ENCODE data around the gene COL23A1.
A peak's percentile ranks its signal among the peaks of the same experiment; 100 is the strongest.

The COL23A1 gene

DNA sequence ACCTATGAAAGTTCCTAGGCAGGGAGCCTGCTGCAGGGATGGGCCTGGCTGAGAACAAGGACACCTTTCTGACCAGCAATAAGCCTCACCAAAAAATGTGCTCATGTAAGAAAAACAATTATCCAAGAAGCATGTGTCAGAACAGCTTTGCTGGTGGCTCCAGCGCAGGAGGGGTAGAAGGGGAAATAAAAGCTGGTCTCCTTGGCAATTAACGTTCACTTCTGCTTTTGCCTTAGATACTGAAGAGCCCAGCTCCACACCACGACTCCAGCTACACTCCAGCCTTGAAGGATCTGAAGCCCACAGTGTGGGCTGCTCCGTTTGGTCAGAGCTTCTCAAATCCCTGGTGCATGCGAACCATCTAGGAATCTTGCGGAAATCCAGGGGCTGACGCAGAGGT, 250.0 kb downstream of the COL23A1 start:
- no peaks in the 10 kb centered on the region for H3K9me3 Mint-ChIP-seq
- H3K27ac Mint-ChIP-seq, result peak overlapping the region; percentile 12 to 79 (median 42)
- no peaks in the 10 kb centered on the region for H3K36me3 Mint-ChIP-seq (ENCODE audit: low read depth)
- TF ChIP-seq, protein P1, sequence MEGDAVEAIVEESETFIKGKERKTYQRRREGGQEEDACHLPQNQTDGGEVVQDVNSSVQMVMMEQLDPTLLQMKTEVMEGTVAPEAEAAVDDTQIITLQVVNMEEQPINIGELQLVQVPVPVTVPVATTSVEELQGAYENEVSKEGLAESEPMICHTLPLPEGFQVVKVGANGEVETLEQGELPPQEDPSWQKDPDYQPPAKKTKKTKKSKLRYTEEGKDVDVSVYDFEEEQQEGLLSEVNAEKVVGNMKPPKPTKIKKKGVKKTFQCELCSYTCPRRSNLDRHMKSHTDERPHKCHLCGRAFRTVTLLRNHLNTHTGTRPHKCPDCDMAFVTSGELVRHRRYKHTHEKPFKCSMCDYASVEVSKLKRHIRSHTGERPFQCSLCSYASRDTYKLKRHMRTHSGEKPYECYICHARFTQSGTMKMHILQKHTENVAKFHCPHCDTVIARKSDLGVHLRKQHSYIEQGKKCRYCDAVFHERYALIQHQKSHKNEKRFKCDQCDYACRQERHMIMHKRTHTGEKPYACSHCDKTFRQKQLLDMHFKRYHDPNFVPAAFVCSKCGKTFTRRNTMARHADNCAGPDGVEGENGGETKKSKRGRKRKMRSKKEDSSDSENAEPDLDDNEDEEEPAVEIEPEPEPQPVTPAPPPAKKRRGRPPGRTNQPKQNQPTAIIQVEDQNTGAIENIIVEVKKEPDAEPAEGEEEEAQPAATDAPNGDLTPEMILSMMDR (IDR thresholded peaks at IDR 0.05; ENCODE audit: unreplicated experiment in 3 of 3), result no peak
- H3K4me1 Mint-ChIP-seq, result peaks cover 67% of the 10 kb centered on the region
- H3K27me3 Mint-ChIP-seq (ENCODE audit: low read depth), result peaks cover 19% of the 10 kb centered on the region
- H3K4me3 Mint-ChIP-seq, result no peak overlapping the region

DNA sequence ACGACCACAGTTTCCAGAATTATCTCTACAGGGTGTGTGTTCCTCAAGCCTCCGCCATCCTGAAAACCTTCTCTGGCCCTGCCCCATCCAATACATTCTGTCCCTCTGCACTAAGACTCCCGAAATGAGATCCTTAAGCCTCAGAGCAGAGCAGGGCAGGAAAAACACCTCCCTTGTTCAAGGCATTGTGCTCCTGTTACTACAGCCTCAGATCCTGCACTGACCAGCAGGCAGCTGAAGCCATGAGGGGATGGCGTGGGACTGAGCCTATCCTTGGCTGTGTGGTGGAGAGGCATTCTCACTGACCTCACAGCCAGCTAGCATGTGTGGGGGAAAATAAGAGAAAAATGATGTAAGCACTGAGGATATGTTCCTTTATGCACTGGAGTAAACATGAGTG, 250.9 kb downstream of the COL23A1 start:
- Mint-ChIP-seq H3K4me1 (peaks cover 72% of the 10 kb centered on the region), H3K9me3 (no peaks in the 10 kb centered on the region), H3K36me3 (ENCODE audit: low read depth) (no peaks in the 10 kb centered on the region), H3K27ac (peak overlapping the region; percentile 1 to 12 (median 10)), H3K27me3 (ENCODE audit: low read depth) (peaks cover 12% of the 10 kb centered on the region), H3K4me3 (no peak overlapping the region)
- TF ChIP-seq, protein P1 (IDR thresholded peaks at IDR 0.05; ENCODE audit: unreplicated experiment in 3 of 3), result no peak

DNA sequence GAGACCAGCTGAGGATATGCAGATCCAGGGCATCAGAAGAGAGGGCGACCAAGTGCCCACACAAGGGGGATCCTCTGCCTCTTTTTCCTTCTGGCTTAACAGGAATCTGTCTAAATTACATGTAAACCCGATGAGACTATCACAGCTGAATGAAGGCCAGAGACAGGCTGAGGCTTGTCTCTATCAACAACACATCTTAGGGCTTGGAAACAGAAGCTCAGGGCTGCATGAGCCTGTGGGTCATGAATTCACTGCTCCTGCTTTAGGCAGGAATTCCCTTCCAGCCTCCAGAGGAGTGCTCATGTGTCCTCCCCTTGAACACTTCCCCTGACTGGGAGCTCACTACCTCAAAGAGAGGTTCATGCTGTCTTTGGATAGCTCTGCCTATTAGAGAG, 251.4 kb downstream of the COL23A1 start:
- no peak overlapping the region for H3K4me3 Mint-ChIP-seq
- peaks cover 77% of the 10 kb centered on the region for H3K4me1 Mint-ChIP-seq
- no peaks in the 10 kb centered on the region for H3K9me3 Mint-ChIP-seq
- H3K27ac Mint-ChIP-seq, result peak overlapping the region in 2 of 3 experiments; percentile 10 to 12
- H3K36me3 Mint-ChIP-seq (ENCODE audit: low read depth), result no peaks in the 10 kb centered on the region
- peaks cover 12% of the 10 kb centered on the region for H3K27me3 Mint-ChIP-seq (ENCODE audit: low read depth)
- TF ChIP-seq, protein P1 (IDR thresholded peaks at IDR 0.05; ENCODE audit: unreplicated experiment in 3 of 3), result no peak

DNA sequence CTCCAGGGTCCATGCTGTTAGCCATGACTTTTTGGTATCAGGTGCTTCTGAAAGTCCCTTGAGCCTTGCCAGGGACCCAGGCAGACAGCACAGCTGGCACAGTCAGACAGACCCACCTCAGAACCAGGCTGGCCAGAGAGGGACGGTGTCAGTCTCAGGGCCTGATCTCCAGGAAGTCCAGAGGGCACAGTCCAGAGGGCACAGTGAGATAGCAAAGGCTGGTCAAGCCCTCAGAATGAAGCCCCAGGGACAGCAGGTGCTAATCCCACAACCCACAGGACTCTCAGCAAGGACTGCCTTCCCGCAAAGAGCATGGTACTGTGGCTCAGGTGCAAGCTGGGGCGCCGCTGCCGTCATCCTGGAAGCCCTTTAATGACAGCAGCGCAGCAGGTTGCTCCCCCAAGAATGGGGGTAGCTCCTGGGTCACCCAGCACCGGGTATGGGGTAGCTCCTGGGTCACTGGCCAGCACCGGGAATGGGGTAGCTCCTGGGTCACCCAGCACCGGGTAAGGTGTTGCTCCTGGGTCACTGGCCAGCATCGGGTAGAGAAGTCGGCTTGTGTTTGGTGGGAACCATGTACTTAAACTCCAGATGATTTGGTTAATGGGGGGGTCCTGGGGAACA, 252.0 kb downstream of the COL23A1 start:
- no peaks in the 10 kb centered on the region for H3K9me3 Mint-ChIP-seq
- H3K27me3 Mint-ChIP-seq (ENCODE audit: low read depth), result peaks cover 12% of the 10 kb centered on the region
- TF ChIP-seq, protein P1 (IDR thresholded peaks at IDR 0.05; ENCODE audit: unreplicated experiment in 3 of 3), result no peak
- peak overlapping the region; percentile 10 to 58 (median 12) for H3K27ac Mint-ChIP-seq
- H3K4me3 Mint-ChIP-seq, result no peak overlapping the region
- H3K36me3 Mint-ChIP-seq (ENCODE audit: low read depth), result no peaks in the 10 kb centered on the region
- H3K4me1 Mint-ChIP-seq, result peaks cover 79% of the 10 kb centered on the region

DNA sequence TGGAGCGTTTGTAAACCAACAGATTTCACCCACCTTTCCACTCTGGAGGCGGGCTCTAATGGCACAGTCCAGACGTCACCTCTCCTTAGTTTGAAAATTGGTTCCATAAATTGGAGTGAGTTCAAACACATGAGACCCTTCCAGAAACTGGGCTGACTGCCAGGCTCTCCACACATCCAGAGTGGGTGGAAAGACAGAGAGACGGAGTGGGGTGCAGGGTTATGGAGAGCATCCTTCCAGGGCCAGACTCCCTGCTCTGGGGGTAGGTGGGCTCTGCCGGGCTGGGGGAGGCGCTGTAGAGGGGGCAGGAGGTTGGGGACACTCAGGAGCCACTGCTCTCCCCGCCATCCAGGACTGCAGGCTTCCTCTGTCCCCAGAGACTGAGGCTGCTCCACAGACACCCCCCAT, 252.9 kb downstream of the COL23A1 start:
- Mint-ChIP-seq H3K36me3 (ENCODE audit: low read depth) (no peaks in the 10 kb centered on the region), H3K4me1 (peaks cover 77% of the 10 kb centered on the region), H3K27me3 (ENCODE audit: low read depth) (peaks cover 16% of the 10 kb centered on the region), H3K4me3 (peak overlapping the region in 1 of 3 experiments; percentile 1), H3K27ac (peak overlapping the region; percentile 92 to 97 (median 95)), H3K9me3 (no peaks in the 10 kb centered on the region)
- TF ChIP-seq, protein P1 (IDR thresholded peaks at IDR 0.05; ENCODE audit: unreplicated experiment in 3 of 3), result no peak

DNA sequence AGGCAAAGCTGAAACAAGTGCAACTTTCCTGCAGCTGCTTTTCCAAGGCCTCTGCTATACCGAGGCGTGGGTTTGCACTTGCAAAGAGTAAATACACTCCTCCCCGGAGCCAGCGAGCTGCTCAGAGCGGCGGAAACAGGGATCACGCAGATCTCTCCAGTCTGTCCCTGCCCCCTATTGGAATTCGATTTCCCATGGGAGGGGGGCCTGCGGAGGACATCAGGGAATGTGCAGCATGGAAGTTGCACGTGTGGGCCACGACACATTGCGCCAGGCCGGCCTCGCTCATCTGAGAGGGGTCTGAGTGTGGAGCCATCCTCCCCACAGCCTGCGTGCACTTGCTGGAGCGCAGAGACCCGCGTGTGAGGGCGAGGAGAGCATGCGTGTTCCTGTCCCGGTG, 253.3 kb downstream of the COL23A1 start:
- TF ChIP-seq, protein P1 (IDR thresholded peaks at IDR 0.05; ENCODE audit: unreplicated experiment in 3 of 3), result no peak
- Mint-ChIP-seq H3K27ac (peak overlapping the region; percentile 92 to 97 (median 95)), H3K36me3 (ENCODE audit: low read depth) (no peaks in the 10 kb centered on the region), H3K27me3 (ENCODE audit: low read depth) (peaks cover 16% of the 10 kb centered on the region), H3K9me3 (no peaks in the 10 kb centered on the region), H3K4me1 (peaks cover 78% of the 10 kb centered on the region), H3K4me3 (peak overlapping the region; percentile 1 to 20 (median 5))

Data from nephron (organoid).